Measurements from ENCODE around the gene GPSM3.

DNA sequence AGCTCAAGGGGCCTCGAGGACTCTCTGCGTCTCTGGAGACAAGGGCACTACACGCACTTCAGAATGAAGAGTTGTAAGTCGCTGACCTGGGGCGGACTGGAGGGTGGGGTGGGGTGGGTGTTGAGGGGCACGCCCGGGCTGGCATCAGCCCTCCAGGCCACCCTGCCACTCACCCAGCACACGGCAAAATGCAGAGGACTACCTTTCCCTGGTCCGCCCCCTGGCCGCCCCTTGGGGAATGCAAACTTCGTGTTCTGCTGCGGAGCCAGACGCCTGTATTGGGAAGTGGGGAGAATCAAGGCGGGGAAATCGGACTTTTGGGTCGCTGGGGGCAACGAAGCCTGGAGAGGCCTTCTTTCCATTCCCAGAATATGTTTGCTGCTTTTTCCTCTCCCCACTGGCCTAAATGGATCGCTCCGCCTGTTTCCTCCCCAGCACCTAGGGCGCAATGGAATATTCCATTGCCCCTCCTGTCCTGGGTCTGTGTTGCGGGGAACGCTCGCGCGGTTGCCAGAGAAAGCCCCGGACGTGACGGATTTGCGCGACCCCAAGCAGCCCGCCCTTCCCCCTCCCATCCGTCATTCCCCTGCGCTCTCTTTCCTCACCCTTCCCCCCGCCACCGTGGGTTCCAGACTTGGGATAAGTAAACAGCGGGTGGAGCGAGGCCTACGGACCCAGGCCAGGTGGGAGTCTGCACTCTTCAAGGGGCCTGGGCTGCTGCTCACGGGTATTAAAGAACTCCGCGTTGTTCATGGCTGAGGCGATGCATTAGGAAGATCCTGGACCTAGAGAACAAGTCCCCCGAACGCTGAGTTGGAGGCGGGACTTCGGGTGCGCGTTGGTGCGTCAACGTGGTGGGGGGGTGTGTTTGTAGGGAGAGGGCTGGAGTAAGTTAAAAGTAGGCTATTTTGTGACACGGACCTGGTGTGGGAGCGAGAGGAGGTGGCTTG lies 38.6 kb downstream of the GPSM3 start, which contains the start of gene PPT2:
- TF ChIP-seq CTCF (IDR thresholded peaks at IDR 0.05; ENCODE audit: insufficient read depth, low read length, poor library complexity, severe bottlenecking) (no peak), EZH2phosphoT487 (conservative IDR thresholded peaks at IDR 0.05; ENCODE audit: low read length) (no peak)
